UCSD-AML1 (cell line): Measurements from ENCODE around the gene FNDC3A.

Source experiments
- DNase-seq: peaks from one replicate; lab custom pipeline; 2025; ENCODE audit not compliant: unreplicated experiment; lab: John Stamatoyannopoulos, UW

Gene FNDC3A

DNA sequence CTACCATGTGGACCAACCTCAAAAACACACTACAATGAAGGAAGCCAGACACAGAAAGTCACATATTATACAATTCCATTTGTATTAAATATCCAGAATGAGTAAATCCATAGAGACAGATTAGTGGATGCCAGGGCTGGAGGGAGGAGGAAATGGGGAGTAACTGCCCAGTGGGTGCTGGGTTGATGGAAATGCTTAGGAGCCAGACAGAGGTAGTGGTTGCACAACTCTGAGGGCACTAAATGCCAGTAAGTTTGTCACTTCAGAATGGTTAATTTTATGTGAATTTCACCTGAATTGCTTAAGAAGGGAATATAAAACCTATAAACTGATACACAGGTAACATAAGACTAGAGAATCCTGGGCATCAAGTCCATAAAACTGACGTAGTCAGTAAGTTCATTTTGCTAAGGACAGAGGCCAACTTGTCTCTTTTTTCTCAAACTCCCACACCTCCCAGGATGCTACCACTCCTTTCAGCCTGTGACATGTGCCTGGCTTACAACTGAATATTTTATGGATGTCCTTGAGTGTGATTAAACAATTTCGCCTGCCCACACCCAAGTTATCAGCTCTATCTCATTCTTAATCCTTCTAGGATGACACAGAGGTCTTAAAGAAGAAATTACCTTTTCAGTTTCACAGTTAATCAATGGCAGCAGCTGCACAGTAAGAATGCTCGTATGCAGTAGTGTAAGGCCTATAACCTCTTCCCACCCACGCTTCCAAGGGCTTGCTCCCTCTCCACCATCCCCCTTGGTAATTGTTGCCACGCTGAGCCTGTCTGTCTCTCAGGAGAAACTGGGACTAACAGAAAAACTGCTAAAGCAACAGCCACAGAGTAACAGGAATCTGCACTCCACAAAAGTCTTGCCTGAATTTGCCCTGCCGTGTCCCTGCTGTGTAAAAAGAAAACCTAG lies 238.5 kb downstream of the FNDC3A start:
- DNase-seq: no peak

DNA sequence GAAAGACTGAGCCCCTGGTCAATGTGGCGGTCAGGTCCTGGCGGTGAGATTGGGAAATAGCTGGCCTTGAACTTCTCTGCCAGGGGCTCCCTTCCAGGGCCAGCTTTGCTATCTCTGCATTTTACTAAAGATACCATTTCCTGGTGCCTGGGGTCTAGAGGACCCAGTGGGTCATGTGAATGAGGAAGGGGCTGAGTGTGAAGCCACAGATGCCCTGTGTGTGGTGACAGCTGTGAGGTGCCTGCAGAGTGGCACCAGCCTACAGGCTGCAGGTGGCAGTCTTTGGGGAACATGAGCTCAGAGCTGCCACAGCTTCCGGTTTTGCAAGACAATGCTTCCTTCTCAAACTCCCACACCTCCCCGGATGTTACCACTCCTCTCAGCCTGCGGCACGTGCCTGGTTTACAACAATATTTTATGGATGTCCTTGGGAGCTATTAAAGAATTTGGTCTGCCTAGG lies 239.2 kb downstream of the FNDC3A start:
- peak; percentile 82 for DNase-seq

DNA sequence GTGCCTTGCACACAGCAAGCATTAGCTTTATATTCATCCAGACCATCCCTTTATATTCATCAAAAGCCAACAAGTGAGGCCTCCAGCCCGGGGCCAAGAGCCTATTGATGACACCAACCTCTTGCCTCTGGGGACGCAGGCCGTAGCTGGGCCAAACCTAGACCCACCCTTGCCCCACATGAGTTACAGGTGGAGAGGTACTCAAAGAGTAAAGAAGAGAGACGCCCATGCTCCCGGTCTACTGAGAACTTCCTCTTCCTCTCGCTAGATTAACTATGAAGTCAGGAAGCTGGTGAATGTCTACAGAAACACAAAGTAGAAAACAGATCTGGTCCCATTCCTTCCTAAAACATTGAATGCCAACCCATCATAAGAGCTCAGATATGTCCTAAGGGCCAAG lies 240.6 kb downstream of the FNDC3A start:
- peak; percentile 19 for DNase-seq

DNA sequence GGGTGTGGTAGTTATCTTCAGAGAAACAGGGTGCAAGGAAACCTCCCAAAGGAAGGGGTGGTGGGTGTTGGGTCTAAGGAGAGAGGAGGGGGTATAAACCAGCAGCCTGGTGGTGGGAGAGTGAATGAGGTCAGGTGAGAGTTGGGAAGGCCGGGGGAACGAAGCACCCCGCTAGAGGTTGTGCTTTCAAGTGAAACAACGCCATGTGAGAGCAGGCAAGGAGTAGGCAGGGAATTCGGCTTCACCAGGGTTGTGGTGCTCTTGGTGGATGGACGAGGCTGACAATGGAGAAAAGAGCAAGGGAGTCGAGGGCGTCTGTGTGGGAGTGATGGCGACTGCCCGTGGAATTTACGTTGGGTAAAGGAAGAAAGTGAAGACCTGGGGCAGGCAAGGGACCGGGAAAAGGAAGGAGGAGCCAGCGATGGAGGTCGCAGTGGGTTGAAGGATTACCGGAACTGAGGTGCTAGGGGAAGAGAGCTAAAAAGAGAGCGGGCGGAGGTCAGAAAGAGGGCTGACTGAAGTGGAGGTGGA lies 242.3 kb downstream of the FNDC3A start:
- no peak for DNase-seq

DNA sequence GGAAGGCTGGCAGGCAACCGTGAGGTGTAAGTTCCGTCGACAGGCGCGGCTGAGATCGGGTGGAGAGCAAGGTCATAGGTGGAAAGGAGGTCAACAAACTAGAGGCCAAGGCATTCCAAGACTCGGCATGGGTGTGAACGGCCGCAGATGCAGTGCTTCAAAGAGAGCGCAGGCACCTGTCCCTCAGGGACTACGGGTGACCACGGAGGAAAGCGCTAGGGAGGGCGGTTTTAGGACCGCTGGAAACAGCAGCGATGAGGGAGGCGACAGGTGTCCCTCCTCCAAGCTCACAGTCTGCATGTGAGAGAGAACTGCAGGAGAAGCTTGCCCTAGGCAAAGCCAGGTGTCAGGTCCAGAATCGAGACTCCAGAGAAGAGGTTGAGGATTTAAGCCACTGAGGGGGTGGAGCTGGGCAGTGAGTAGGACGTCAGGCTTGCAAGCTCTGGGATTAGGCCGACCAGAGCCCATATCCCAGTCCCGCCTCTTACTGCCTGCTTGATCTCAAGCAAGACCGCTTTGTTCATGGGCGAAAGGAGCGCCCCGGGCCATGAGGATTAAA lies 242.9 kb downstream of the FNDC3A start:
- DNase-seq: no peak

GRCh38 chr13:49219647-49220035 lies 243.9 kb downstream of the FNDC3A start:
- no peak for DNase-seq

GRCh38 chr13:49220036-49220855 lies 244.5 kb downstream of the FNDC3A start, which contains the start of gene MLNR:
Gene MLNR (plus strand): TSS chr13:49220338. CDS start chr13:49220338, 0 bp downstream.
- no peak for DNase-seq

DNA sequence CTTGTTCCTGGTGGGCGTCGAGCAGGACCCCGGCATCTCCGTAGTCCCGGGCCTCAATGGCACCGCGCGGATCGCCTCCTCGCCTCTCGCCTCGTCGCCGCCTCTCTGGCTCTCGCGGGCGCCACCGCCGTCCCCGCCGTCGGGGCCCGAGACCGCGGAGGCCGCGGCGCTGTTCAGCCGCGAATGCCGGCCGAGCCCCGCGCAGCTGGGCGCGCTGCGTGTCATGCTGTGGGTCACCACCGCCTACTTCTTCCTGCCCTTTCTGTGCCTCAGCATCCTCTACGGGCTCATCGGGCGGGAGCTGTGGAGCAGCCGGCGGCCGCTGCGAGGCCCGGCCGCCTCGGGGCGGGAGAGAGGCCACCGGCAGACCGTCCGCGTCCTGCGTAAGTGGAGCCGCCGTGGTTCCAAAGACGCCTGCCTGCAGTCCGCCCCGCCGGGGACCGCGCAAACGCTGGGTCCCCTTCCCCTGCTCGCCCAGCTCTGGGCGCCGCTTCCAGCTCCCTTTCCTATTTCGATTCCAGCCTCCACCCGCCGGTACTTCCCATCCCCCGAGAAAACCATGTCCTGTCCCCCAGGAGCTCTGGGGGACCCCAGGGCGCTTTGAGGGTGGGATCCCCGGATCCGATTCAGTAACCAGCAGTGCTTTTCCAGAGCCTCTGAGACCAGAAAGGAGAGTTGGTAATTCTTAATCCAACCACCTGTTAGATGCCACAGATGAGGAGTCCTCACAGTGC lies 245.3 kb downstream of the FNDC3A start:
- DNase-seq: no peak

GRCh38 chr13:49221590-49221965 lies 245.9 kb downstream of the FNDC3A start:
- DNase-seq: no peak

DNA sequence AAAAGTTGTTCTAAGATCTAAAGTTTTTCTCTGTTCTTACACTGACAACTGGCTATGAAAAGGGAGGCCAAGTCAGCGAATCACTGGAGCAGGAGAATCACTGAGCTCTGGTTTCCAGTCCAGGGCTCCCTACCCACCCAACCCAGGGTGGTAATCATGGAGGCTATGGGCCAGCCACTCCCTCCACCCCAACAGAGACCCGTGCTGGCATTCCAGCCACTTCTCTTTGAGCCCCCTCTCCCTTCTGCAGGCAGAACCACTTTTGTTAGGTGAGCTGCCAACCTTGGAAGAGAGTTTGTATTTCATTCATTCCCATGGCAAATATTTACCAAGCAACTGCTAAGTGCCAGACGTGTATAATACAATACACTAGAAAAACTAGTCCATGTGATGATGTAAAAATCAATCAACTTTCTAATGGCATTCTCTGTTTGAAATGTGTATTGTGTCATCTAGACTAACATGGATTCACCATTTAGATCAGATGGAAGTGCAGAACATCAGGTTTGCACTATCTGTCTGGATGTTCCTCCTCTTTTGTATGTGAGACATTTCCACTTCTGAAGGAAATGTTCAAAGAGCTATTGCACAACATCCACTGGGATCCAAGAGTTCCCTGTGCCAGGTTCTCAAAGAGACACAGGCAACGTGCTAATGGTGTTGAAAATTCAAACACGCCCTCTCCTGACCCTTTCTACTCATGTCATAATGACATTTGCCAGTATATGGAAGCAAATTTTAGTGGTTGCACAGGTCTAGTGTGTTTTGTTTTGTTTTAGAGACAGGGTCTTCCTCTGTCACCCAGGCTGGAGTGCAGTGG lies 249.7 kb downstream of the FNDC3A start:
- no peak for DNase-seq

DNA sequence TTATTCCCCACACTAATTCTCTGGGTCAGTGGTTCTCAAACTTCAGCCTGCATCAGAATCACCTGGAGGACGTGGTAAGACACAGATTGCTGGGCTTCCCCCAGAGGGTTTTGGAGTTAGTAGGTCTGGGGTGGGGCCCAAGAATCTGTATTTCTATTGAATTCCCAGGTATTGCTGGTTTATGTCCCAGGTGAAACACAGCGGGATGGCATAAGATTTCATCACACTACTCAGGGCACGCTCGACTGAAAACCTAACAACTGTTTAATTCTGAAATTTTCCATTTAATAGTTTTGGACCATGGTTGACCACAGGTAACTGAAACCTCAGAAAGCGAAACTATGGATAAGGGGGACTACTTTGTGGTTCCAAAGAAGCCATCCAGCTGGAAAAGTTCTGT lies 250.9 kb downstream of the FNDC3A start:
- DNase-seq: no peak

GRCh38 chr13:49234741-49235140 lies 259.0 kb downstream of the FNDC3A start:
- DNase-seq: no peak

- DNase-seq: no peak
Observed at GRCh38 chr13:49235856-49236431, 260.2 kb downstream of the FNDC3A start.

- DNase-seq: no peak
Observed at GRCh38 chr13:49238621-49239020, 262.9 kb downstream of the FNDC3A start.

DNA sequence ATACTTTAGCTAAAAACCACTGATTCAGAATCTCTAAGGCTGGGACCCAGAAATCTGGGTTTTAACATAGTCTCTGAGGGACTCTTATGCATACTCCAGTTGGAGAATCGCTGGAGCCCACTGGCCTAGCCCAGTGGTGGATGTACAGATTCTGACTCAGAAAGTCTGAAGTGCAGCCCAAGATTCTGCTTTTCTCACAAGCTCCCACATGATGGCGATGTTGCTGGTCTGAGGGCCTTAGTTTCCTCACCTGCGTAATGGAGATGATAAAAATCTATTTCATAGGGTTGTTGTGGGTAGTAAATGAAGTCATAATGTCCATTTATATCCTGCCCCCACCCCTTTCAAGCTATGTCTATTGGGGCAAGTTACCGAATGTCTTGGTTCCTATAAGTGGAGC lies 264.3 kb downstream of the FNDC3A start:
- DNase-seq: peak; percentile 18

GRCh38 chr13:49241296-49241695 lies 265.6 kb downstream of the FNDC3A start:
- DNase-seq: no peak

GRCh38 chr13:49245101-49245500 lies 269.4 kb downstream of the FNDC3A start:
- DNase-seq: no peak

DNA sequence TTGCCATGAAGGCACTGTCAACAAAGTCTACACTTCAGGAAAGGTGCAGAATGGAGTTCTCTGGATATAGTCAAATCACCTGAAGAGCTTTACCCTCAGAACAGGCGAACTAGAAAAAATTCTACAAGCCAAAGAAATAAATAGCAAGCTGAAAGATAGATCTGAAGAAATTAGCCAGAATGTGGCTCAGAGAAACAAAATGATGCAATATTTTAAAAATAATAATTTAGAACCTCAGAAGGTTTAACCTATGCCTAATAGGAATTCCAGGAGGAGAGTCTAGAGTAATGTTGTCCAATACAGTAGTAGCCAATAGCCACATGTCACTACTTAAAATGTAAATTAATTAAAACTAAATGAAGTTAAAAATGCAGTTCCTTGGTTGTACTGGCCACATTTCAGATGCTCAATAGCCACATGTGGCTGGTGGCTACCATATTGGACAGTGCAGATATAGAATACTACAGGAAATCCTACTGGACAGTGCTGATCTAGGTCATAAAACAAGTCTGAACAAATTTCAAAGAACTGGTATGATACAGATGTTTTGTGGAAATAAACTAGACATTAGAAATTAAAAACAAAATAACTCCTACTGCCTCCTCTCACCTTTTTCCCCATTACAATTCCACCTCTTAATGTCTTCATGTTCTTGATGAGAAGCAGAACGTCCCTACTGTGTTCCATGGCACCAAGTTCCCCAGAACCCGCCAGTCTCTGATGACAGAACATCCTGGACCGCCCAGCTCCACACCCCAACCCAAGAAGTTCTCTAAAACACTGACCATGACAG lies 271.3 kb downstream of the FNDC3A start:
- no peak for DNase-seq
